ENCODE results near the gene HYLS1.
"Not testable (repeated sequence)": the region's sequence is repeated elsewhere in the genome, so short reads cannot be mapped to it uniquely, and the experiment has no call there.

HYLS1 gene

DNA sequence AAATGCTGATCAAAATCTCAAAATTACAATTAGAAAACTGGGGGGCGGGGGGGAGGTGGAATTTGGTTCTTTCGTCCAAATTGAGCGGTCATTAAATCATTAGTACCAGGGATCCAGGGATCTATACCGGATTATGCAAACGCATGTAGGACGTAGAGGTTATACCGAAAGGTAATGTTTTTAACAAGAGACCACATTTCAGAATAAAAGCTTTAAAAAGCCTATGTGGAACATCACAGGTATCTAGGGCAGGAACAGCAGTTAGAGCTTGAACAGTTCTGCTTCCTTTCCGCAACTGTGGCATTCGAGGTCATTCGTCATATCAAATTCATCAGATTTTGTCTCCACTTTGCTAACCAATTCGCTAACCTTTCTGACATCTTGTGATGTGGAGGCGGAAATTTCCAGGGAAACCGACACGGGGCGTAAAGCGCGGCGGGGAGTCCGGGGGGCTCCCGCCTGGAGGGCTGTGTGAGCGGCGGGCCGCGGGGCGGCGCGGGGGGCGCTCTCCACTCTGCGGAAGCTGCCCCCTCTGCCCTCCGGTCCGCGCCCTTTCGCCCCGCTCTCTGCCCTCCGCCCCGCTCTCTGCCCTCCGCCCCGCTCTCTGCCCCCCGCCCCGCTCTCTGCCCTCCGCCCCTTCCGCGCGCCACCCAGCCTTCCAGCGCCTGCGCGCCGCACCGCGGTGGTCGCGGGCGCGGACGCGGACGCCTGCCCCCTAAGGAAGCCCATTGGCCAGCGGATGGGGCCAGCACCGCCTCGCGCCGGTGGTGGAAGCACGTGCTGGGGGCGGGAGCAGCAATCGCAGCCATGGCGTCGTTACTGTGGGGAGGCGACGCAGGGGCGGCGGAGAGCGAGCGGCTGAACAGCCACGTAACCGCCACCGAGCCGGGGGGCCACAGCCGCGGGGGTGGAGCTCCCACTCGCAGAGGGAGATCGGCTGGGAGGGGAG, 16.5 kb downstream of the HYLS1 start, which contains the start of gene DDX25:
DDX25 (plus strand) TSS at position 798 of the 949 bp plus-strand sequence; CDS start at position 808, 10 bp downstream.
- DNase-seq, result no peak

DNA sequence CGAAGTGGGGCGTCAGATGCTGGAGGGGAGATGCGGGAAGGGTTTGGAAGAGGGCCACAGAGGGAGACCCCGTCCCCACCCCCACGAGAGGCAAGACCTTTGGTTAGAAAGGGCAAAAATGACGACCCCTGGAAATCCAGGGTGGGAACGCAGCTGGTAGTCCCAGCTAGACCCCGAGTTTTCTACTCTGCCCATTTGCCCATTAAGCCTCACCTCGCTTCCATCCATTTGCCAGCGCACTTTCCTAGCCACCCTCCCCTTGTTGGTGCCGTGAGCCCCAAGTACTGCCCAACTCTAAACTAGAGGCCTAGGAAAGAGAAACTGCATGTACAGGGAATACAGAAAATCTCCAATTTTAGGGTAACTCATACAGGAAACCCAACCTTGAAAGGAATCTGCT, 17.2 kb downstream of the HYLS1 start:
- DNase-seq, result no peak

DNA sequence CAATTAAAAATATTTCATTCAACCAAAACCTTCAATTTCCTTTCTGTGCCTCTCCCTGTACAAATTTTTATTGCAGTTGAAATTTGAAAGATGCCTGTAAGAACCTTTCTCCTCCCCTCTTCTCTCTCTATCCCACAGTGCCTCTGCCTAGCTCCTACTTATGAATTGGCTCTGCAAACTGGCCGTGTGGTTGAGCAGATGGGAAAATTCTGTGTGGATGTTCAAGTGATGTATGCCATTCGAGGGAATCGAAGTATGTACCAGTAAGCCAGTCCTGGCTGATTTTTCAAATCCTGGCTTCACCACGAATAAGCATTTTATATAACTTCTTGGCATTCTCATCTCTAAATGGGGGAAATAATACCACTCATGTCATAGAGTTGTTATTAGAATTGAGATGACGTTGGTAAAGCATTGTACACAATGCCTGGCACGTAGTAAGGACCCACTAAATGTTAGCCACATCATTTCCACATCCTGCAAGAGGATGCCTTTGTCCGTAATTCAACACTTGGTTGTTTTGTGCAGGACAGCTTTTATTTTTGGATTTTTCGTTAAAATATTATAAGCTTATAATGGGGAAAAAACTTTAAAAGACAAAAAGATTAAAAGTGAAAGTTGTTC, 22.9 kb downstream of the HYLS1 start:
- DNase-seq, result no peak

DNA sequence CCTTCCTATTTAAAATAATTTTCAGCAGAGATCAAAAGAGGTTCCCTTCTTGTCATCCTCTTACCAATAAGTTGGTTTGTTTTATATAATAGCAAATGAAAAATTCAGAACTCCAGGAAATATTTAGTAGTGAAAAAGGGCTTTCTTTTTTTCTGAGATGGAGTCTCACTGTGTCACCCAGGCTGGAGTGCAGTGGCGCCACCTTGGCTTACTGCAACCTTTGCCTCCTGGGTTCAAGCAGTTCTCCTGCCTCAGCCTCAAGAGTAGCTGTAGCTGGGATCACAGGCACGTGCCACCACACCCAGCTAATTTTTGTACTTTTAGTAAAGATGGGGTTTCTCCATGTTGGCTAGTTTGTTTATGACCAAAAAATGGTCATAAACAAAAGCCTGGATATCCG, 27.1 kb downstream of the HYLS1 start:
- DNase-seq, result not testable (repeated sequence)

DNA sequence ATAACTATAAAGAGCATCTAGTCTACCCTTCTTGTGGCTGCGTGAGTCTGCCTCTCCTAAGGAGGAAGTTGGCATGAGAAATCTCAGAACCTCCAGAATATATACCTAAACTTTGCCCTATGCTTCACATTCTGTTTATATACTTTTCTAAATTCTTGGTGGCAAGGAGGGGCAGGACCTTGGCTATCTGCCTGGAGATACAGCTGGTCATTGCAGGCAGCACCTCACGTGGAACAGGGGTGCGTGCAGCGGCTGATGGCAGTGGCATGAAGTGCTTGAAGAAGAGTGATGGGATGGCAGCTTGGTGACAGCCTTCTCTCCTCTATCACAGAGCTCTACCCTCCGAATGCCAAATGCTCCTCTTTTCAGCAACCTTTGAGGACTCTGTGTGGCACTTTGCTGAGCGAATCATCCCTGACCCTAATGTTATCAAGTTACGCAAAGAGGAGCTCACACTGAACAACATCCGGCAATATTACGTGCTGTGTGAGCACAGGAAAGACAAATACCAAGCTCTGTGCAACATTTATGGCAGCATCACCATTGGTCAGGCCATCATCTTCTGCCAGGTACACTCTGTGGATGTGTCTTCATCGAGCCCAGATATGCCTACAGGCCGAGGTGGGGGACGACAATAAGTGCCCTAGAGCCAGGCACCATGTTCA, 29.3 kb downstream of the HYLS1 start:
- no peak for DNase-seq

- no peak for DNase-seq
These were observed 30.8 kb downstream of the HYLS1 start for GRCh38 chr11:125918140-125918840.

GRCh38 chr11:125921042-125921441, 33.6 kb downstream of the HYLS1 start:
- DNase-seq, result no peak

- DNase-seq, result no peak
These were observed 34.7 kb downstream of the HYLS1 start for GRCh38 chr11:125922156-125922555.

DNA sequence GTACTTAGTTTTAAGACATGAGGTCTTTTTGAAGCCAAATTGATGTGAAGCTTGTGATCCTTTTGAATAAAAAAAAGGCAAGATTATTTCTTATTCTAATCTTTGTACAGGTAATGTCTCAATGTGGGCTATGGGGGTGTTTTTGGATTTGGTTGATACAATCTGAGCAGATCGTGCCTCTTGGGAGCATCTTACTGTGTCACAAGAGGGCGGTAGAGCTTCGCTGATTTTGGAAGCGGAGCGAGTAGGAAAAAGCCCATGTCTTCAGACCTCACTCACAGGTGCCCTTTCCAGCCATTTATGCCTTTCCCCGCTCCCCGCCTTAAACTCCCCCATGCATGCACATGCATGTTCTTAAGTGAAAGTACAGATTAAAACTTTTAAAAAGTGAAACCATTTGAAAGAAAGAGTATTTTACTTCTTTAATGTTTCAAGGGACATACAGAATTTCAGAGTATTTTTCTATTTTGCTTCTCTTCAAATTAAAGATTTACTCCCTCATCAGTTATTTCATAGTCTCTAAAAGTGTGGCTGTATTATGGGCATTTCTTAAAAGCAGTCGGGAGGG, 35.6 kb downstream of the HYLS1 start:
- DNase-seq, result peak; percentile 28

GRCh38 chr11:125923633-125924032, 36.2 kb downstream of the HYLS1 start:
- no peak for DNase-seq

GRCh38 chr11:125924384-125925007, 37.0 kb downstream of the HYLS1 start:
- DNase-seq, result no peak

- no peak for DNase-seq
These were observed 37.8 kb downstream of the HYLS1 start for GRCh38 chr11:125925247-125925740.

- no peak for DNase-seq
These were observed 38.3 kb downstream of the HYLS1 start for GRCh38 chr11:125925804-125926203.

DNA sequence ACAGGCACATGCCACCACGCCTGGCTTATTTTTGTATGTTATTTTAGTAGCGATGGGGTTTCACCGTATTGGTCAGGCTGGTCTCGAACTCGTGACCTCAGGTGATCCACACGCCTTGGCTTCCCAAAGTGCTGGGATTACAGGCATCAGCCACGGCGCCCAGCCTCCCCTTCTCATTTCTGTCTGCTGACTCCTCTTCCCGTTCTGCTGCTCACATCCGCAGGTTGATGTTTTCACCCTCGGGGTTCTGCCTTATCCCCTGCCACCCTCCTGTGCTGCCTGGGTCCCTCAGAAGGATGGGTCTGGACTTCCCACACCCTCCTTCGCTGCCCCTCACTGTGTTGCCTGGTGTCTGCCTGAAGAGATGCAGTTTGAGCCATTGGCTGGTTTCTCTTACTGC, 39.2 kb downstream of the HYLS1 start:
- no peak for DNase-seq

GRCh38 chr11:125929445-125930075, 42.1 kb downstream of the HYLS1 start:
- DNase-seq, result no peak

GRCh38 chr11:125930076-125930450, 42.6 kb downstream of the HYLS1 start:
- DNase-seq, result no peak

- no peak for DNase-seq
These were observed 43.6 kb downstream of the HYLS1 start for GRCh38 chr11:125931116-125931515.

- no peak for DNase-seq
These were observed 44.2 kb downstream of the HYLS1 start for GRCh38 chr11:125931668-125932067.

GRCh38 chr11:125932301-125932700, 44.8 kb downstream of the HYLS1 start:
- DNase-seq, result no peak

GRCh38 chr11:125933030-125933813, 45.8 kb downstream of the HYLS1 start:
- DNase-seq, result no peak

DNA sequence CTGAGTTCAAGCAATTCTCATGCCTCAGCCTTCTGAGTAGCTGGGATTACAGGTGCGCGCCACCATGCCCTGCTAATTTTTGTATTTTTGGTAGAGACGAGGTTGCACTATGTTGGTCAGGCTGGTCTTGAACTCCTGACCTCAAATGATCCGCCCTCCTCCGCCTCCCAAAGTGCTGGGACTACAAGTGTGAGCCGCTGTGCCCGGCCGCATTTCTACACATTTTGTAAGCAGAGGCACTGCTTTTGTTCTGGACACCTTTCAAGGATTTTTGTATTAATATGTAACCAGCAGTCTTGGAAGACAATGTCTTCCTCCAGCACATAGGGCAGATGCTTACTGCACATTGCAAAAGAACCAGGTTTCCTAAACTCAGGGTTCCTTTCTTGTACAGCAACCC, 47.0 kb downstream of the HYLS1 start:
- no peak for DNase-seq
